Activated B cell treated with CpG ODN at 0.5 μM for 24 hours (primary cell): ENCODE data around the gene EIF3B. TPM values are rescaled to one million over a fixed set of nuclear protein-coding genes. Genes with fewer than 3 reads are reported as not detected.

Experiments used
- ATAC-seq: fragments of 200-7000 bp; cut with Tn5 transposase; one replicate; pipeline ENCODE4 v1.10.0; 2021; ENCODE audit warnings: low read depth, mild to moderate bottlenecking, moderate library complexity
- CTCF ChIA-PET: fragments of 350-600 bp; sonication (Branson Sonifier 250); formaldehyde crosslinking; loops from one replicate; lab custom pipeline; 2021; ENCODE audit warnings: antibody characterized with exemption; lab: Charles Lee
- POLR2A ChIA-PET: fragments of 350-600 bp; sonication (Branson Sonifier 250); formaldehyde crosslinking; loops from one replicate; lab custom pipeline; 2021; ENCODE audit warnings: antibody characterized with exemption; lab: Charles Lee
- DNase-seq: peaks from one replicate; pipeline ENCODE4 v3.0.0; 2022
- H3K27ac Mint-ChIP-seq: one replicate; pipeline ENCODE4 v1.8.0; 2020; ENCODE audit warnings: mixed read lengths
- H3K27me3 Mint-ChIP-seq: one replicate; pipeline ENCODE4 v1.8.0; 2021; ENCODE audit warnings: mixed read lengths
- H3K36me3 Mint-ChIP-seq: one replicate; pipeline ENCODE4 v1.8.0; 2021; ENCODE audit warnings: low read depth, mixed read lengths
- H3K4me1 Mint-ChIP-seq: one replicate; pipeline ENCODE4 v1.8.0; 2021; ENCODE audit warnings: mixed read lengths
- H3K4me3 Mint-ChIP-seq: one replicate; pipeline ENCODE4 v1.8.0; 2020; ENCODE audit warnings: mild to moderate bottlenecking, mixed read lengths
- H3K9me3 Mint-ChIP-seq: one replicate; pipeline ENCODE4 v1.8.0; 2020; ENCODE audit warnings: mixed read lengths
- intact Hi-C: fragments of 100-400 bp; cut with micrococcal nuclease; formaldehyde crosslinking; loops from one replicate; pipeline ENCODE4 v1.15.1; 2024
- total RNA-seq: library from RNA; stranded (reverse); gene quantifications from 2 replicates; pipeline ENCODE4 v1.2.3, GENCODE V29; 2022
- TF ChIP-seq, protein P1 (sequence below): fragments of 200-600 bp; IDR thresholded peaks from one replicate; pipeline ENCODE4 v1.8.0; 2022; ENCODE audit warnings: antibody characterized with exemption, mild to moderate bottlenecking

Gene EIF3B
- total RNA-seq, 1 donor from 2014 or later, result 198 TPM

DNA sequence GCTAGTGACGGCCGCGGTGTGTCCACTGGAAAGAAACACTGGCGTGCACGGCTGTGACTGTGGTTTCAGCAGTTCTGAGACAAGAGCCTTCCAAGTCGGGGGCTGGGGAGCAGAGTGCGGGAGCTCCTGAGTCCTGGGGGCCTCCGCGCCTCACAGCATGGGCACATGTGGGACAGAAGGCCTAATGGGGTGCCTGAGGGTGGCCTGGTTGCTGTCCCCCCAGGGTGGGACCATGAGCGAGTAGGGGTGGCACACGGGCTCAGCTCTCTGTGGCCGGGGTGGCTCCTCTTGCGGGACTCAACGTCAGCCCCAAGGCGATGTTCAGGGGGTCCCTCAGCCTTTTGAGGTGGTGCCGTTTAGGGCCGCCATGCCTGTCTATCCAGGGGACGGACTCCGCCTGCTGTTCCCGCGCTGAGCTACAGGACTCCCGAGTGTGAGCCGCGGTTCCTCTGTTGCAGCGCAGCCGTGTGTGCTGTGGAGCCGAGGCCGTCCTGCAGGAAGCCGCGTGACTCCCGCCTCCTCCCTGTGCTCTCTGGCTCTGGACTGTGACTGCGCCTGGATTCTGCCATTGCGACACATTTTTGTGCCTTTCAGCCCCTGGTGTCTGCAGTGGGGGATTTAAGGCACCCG, 25.3 kb downstream of the EIF3B start:
- Mint-ChIP-seq H3K4me1 (peaks cover 2% of the 10 kb centered on the region), H3K27me3 (no peaks in the 10 kb centered on the region), H3K4me3 (no peak overlapping the region), H3K36me3 (peaks cover 74% of the 10 kb centered on the region), H3K9me3 (no peaks in the 10 kb centered on the region), H3K27ac (no peak overlapping the region)
- POLR2A ChIA-PET, result no interaction called here
- intact Hi-C loops, result no loop called here
- DNase-seq (no peak), ATAC-seq (no peak)
- CTCF ChIA-PET, result no interaction called here
- TF ChIP-seq, protein P1, sequence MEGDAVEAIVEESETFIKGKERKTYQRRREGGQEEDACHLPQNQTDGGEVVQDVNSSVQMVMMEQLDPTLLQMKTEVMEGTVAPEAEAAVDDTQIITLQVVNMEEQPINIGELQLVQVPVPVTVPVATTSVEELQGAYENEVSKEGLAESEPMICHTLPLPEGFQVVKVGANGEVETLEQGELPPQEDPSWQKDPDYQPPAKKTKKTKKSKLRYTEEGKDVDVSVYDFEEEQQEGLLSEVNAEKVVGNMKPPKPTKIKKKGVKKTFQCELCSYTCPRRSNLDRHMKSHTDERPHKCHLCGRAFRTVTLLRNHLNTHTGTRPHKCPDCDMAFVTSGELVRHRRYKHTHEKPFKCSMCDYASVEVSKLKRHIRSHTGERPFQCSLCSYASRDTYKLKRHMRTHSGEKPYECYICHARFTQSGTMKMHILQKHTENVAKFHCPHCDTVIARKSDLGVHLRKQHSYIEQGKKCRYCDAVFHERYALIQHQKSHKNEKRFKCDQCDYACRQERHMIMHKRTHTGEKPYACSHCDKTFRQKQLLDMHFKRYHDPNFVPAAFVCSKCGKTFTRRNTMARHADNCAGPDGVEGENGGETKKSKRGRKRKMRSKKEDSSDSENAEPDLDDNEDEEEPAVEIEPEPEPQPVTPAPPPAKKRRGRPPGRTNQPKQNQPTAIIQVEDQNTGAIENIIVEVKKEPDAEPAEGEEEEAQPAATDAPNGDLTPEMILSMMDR, result no peak

DNA sequence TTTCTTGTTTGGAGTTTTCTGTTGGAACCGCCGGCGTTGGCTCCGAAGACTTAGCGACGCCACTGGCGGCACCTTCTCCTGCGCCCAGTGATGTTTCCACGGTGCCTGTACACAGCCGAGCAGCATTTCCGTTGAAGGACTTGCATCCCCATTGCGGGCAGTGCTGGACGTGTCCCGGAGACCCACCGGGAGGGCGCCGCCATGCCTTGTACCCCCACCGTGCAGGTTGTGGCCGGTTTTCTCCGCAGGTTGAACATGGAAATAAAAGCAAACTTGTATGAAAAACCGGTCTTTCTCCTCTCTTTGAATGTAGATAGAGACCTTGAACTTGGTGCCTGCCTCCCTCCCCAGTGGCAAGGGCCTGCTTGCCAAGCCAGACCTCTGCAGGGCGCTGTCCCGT, 25.8 kb downstream of the EIF3B start:
- TF ChIP-seq, protein P1, result no peak
- peaks cover 71% of the 10 kb centered on the region for H3K36me3 Mint-ChIP-seq
- DNase-seq, result no peak
- CTCF ChIA-PET, result no interaction called here
- POLR2A ChIA-PET, result no interaction called here
- H3K27ac Mint-ChIP-seq, result no peak overlapping the region
- intact Hi-C loops, result no loop called here
- no peaks in the 10 kb centered on the region for H3K9me3 Mint-ChIP-seq
- H3K27me3 Mint-ChIP-seq, result no peaks in the 10 kb centered on the region
- no peak overlapping the region for H3K4me3 Mint-ChIP-seq
- H3K4me1 Mint-ChIP-seq, result peaks cover 2% of the 10 kb centered on the region
- ATAC-seq, result no peak

DNA sequence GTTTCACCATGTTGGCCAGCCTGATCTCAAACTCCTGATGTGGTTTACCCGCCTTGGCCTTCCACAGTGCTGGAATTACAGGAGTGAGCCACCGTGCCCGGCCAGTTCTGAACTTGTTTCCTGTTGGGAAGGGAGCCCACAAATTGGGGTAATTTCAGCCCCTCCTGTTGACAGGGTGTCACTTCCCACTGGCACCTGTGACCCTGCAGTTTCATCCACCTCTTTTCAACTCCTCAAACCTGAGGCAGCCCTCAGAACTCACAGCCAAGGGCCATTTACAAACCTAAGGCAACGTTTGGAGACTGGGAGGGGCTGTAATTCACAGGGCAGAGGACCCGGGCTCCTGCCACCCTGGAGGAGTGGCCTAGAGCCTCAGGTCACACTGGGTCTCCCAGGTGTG, 26.6 kb downstream of the EIF3B start:
- H3K36me3 Mint-ChIP-seq, result peaks cover 65% of the 10 kb centered on the region
- POLR2A ChIA-PET, result no interaction called here
- no peaks in the 10 kb centered on the region for H3K9me3 Mint-ChIP-seq
- no peak for DNase-seq
- intact Hi-C loops, result no loop called here
- H3K27me3 Mint-ChIP-seq, result no peaks in the 10 kb centered on the region
- TF ChIP-seq, protein P1, result no peak
- H3K4me3 Mint-ChIP-seq, result no peak overlapping the region
- CTCF ChIA-PET, result no interaction called here
- no peak for ATAC-seq
- H3K4me1 Mint-ChIP-seq, result peaks cover 2% of the 10 kb centered on the region
- no peak overlapping the region for H3K27ac Mint-ChIP-seq

DNA sequence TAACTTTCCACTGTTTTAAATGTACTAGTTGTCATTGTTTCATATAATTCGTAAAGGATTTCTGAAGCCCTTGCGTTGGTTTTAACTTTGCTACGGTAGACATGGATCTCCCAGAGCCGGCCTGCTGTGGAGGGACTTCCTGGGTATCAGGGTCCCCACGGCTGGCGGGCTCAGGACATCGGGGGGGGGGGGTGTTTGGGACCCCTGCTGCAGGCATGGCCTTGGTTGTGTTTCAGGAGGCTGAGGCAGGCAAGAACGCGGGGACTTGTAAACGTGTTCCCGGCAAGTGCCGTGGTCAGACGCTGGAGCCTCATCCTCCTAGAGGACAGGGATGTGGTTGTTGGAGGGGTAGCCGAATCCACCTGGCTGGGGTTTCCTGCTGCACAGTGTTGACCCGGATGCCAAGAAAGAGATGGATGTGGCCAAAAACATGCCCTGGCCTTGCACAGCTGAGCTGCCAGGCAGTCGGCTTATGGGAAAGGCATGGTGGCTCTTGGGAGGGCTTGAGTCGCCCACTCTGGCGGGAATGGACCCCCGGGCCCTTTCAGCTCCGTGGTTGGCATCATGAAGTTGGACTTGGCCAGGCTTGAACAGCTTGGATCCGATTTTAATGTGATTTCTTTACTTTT, 27.4 kb downstream of the EIF3B start:
- ChIA-PET POLR2A (no interaction called here), CTCF (no interaction called here)
- DNase-seq (no peak), ATAC-seq (no peak)
- Mint-ChIP-seq H3K4me3 (no peak overlapping the region), H3K36me3 (peaks cover 58% of the 10 kb centered on the region), H3K4me1 (peaks cover 2% of the 10 kb centered on the region), H3K9me3 (no peaks in the 10 kb centered on the region), H3K27ac (no peak overlapping the region), H3K27me3 (no peaks in the 10 kb centered on the region)
- intact Hi-C loops, result no loop called here
- TF ChIP-seq, protein P1, result no peak

DNA sequence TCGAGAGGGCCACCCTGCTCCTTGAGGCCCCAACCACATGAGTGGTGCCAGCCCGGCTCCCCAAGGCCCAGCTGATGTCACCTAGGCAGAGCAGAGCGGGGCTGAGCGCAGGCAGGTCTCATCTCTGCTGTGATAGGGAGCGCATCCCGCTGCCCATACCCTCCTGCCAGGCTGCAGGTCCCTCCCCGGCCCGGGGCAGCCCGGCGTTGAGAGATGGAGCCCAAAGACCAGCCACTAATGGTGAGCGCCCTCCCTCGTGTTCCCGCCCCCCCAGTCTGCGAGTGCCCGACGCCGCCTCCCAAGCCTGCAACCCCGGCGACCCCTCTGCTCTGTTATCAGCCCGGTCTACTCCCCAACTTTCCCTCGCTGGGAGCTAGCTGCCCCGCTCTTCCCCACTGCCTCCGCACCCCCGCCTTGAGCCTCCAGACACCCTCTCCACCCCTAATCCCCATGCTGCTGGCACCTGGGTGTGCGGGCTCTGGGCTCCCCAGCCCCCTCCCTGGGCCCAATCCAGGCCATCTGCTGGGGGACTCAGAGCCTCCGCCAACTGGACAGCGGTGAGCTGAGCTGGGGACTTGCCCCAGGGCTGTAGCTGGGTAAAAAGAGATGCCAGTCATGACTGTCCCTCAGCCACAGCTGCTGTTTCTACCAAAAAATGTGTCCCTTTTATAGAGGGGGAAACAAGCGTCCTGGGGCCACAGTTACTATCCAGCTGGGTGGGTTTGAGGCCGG, 29.1 kb downstream of the EIF3B start:
- no peak for ATAC-seq
- no peak overlapping the region for H3K4me3 Mint-ChIP-seq
- H3K36me3 Mint-ChIP-seq, result peaks cover 47% of the 10 kb centered on the region
- POLR2A ChIA-PET, result no interaction called here
- no peaks in the 10 kb centered on the region for H3K27me3 Mint-ChIP-seq
- no peak for DNase-seq
- TF ChIP-seq, protein P1, result no peak
- intact Hi-C loops, result no loop called here
- H3K9me3 Mint-ChIP-seq, result no peaks in the 10 kb centered on the region
- CTCF ChIA-PET, result no interaction called here
- no peak overlapping the region for H3K27ac Mint-ChIP-seq
- no peaks in the 10 kb centered on the region for H3K4me1 Mint-ChIP-seq
